KMS-11 (cell line): ENCODE measurements around the gene NR2E1.

Source experiments
- H2AFZ ChIP-seq: fragments of 200-600 bp; sonication (generic); 2 replicates; pipeline ENCODE4 v1.6.1; 2016; ENCODE audit warnings: antibody characterized with exemption, mixed run types, low read depth
- H3K27ac ChIP-seq: fragments of 200-600 bp; sonication (generic); 2 replicates; pipeline ENCODE4 v1.6.1; 2016; ENCODE audit warnings: mild to moderate bottlenecking, mixed run types
- H3K27me3 ChIP-seq: fragments of 200-600 bp; sonication (generic); 2 replicates; pipeline ENCODE4 v1.6.1; 2017; ENCODE audit warnings: mild to moderate bottlenecking, low read depth, mixed run types, moderate library complexity; ENCODE audit not compliant: insufficient read depth
- H3K36me3 ChIP-seq: fragments of 200-600 bp; sonication (generic); 2 replicates; pipeline ENCODE4 v1.6.1; 2017; ENCODE audit warnings: mild to moderate bottlenecking, mixed run types; ENCODE audit not compliant: insufficient read depth
- H3K4me1 ChIP-seq: fragments of 200-600 bp; sonication (generic); 2 replicates; pipeline ENCODE4 v1.6.1; 2016; ENCODE audit warnings: mild to moderate bottlenecking, low read depth, mixed run types; ENCODE audit not compliant: poor library complexity, severe bottlenecking
- H3K4me2 ChIP-seq: fragments of 200-600 bp; sonication (generic); 2 replicates; pipeline ENCODE4 v1.7.0; 2016; ENCODE audit warnings: mild to moderate bottlenecking, mixed run types
- H3K4me3 ChIP-seq: fragments of 200-600 bp; sonication (generic); IDR thresholded peaks from 2 replicates; pipeline ENCODE4 v1.6.1; 2017; ENCODE audit warnings: low read depth, low read length, mixed read lengths; ENCODE audit not compliant: insufficient read depth
- H3K79me2 ChIP-seq: fragments of 200-600 bp; sonication (generic); 2 replicates; pipeline ENCODE4 v1.6.1; 2016; ENCODE audit warnings: low read depth, mixed run types; ENCODE audit not compliant: insufficient read depth
- H3K9ac ChIP-seq: fragments of 200-600 bp; sonication (generic); 2 replicates; pipeline ENCODE4 v1.6.1; 2016; ENCODE audit warnings: mild to moderate bottlenecking, mixed run types
- H4K20me1 ChIP-seq: fragments of 200-600 bp; sonication (generic); 2 replicates; pipeline ENCODE4 v1.6.1; 2016; ENCODE audit warnings: mild to moderate bottlenecking, mixed run types; ENCODE audit not compliant: insufficient read depth
- TF ChIP-seq, protein P1 (sequence below): fragments of 200-600 bp; sonication (generic); conservative IDR thresholded peaks from 2 replicates; pipeline ENCODE4 v1.6.1; 2017; ENCODE audit warnings: low read depth, mild to moderate bottlenecking, antibody characterized with exemption, low read length, moderate library complexity, mixed read lengths

Gene NR2E1

DNA sequence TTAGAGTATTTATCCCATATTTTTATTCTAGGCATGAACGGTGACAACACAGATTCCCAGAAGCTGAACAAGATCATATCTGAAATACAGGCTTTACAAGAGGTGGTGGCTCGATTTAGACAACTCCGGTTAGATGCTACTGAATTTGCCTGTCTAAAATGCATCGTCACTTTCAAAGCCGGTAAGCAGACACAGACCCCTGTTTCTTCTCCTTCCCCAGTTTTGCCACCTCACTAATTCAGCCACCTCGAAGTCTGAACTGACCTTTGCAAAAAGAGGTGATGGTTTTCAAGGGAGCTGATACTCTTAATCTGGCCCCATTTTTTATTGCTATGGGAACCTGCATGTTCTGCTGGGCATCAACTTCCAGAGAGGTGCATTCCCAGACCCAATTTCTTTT, 15.0 kb downstream of the NR2E1 start:
- no peaks in the 10 kb centered on the region for H4K20me1 ChIP-seq
- H3K4me1 ChIP-seq = no peaks in the 10 kb centered on the region
- H3K9ac ChIP-seq = no peak overlapping the region
- H3K27ac ChIP-seq = no peak overlapping the region
- H3K4me3 ChIP-seq = no peak overlapping the region
- no peak overlapping the region for H2AFZ ChIP-seq
- no peak overlapping the region for H3K4me2 ChIP-seq
- no peaks in the 10 kb centered on the region for H3K36me3 ChIP-seq
- TF ChIP-seq, protein P1, sequence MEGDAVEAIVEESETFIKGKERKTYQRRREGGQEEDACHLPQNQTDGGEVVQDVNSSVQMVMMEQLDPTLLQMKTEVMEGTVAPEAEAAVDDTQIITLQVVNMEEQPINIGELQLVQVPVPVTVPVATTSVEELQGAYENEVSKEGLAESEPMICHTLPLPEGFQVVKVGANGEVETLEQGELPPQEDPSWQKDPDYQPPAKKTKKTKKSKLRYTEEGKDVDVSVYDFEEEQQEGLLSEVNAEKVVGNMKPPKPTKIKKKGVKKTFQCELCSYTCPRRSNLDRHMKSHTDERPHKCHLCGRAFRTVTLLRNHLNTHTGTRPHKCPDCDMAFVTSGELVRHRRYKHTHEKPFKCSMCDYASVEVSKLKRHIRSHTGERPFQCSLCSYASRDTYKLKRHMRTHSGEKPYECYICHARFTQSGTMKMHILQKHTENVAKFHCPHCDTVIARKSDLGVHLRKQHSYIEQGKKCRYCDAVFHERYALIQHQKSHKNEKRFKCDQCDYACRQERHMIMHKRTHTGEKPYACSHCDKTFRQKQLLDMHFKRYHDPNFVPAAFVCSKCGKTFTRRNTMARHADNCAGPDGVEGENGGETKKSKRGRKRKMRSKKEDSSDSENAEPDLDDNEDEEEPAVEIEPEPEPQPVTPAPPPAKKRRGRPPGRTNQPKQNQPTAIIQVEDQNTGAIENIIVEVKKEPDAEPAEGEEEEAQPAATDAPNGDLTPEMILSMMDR = no peak
- no peaks in the 10 kb centered on the region for H3K79me2 ChIP-seq
- H3K27me3 ChIP-seq = no peaks in the 10 kb centered on the region

DNA sequence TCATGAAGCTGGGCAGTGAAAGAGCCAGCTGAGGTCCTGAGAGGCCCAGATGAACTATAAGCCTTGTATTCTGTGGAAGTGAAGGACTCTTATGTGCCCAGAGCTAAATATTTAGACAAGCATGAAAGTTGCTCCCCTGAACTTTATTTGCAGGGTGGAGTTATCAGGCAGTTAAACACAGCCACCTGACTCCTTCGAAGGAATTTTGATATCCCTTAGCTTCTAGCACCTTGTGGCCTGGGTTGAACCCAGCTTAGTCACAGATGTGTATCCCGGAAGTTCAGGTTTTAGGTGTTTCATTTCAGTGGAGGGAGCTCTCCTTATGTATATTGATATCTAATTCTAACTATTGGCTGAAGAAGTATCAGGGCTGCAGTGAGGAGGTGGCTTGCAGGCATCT, 20.4 kb downstream of the NR2E1 start:
- Histone ChIP-seq H3K4me3 (no peak overlapping the region), H3K79me2 (no peaks in the 10 kb centered on the region), H3K9ac (no peak overlapping the region), H4K20me1 (no peaks in the 10 kb centered on the region), H3K27ac (no peak overlapping the region), H3K36me3 (no peaks in the 10 kb centered on the region), H2AFZ (no peak overlapping the region), H3K4me1 (no peaks in the 10 kb centered on the region), H3K27me3 (no peaks in the 10 kb centered on the region), H3K4me2 (no peak overlapping the region)
- TF ChIP-seq, protein P1 = no peak

DNA sequence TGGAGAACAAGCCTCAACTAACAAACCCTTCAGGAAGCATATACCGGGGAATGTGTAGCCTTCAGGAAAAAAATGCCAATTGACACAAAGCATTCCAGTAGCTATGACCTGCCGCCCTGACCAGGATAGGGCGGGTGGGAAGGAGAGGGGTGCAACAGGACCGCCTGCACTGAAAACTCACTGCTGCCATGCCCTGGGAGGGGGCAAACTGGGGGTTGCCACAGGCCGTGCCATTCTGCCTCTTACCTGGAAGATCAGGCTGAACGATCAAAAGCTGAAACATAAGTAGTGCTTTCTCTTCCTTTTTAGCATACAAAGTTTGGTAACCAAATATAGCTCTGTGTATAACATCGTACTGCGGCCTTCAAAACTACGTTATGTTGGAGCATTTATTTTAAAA, 21.7 kb downstream of the NR2E1 start:
- Histone ChIP-seq H3K79me2 (no peaks in the 10 kb centered on the region), H3K36me3 (no peaks in the 10 kb centered on the region), H4K20me1 (no peaks in the 10 kb centered on the region), H2AFZ (no peak overlapping the region), H3K9ac (no peak overlapping the region), H3K27ac (no peak overlapping the region), H3K4me3 (no peak overlapping the region), H3K27me3 (no peaks in the 10 kb centered on the region), H3K4me2 (no peak overlapping the region), H3K4me1 (no peaks in the 10 kb centered on the region)
- TF ChIP-seq, protein P1 = no peak

DNA sequence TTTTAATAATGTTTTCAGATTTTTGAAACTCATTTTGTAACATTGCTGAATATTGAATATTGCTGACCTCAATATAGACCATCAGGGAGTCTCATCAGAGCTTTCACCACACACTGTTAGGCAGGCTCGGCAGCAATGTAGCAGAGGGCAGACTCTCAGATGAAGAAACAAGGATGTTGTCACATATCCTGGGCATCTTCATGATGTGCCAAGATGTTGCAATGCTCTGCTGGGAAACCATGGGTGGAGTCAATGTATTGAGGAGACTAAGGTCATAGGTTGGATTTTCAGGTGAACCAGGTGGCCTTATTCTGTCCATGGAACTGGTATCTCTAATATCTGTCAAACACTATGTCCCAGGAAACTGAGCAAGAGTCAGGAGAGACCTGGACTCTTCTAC, 27.3 kb downstream of the NR2E1 start:
- Histone ChIP-seq H3K27ac (no peak overlapping the region), H2AFZ (no peak overlapping the region), H3K27me3 (no peaks in the 10 kb centered on the region), H4K20me1 (no peaks in the 10 kb centered on the region), H3K4me1 (no peaks in the 10 kb centered on the region), H3K4me2 (no peak overlapping the region), H3K36me3 (no peaks in the 10 kb centered on the region), H3K79me2 (no peaks in the 10 kb centered on the region), H3K4me3 (no peak overlapping the region), H3K9ac (no peak overlapping the region)
- TF ChIP-seq, protein P1 = no peak

DNA sequence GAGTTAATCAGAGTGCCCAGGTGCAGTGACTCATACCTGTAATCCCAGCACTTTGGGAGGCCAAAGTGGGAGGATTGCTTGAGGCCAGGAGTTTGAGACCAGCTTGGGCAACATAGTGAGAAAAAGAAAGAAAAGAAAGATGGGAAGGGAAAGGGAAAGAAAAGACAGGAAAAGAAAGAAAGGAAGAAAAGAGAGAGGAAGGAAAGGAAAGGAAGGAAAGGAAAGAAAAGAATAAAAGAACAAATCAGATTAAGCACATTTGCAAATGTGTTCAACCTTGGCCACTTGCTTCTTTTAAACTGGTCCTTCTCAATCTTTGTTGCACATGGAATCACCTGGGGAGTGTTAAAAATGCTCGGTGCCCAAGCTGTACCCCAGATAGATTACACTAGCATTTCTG, 28.0 kb downstream of the NR2E1 start:
- Histone ChIP-seq H2AFZ (no peak overlapping the region), H4K20me1 (no peaks in the 10 kb centered on the region), H3K79me2 (no peaks in the 10 kb centered on the region), H3K36me3 (no peaks in the 10 kb centered on the region), H3K27me3 (no peaks in the 10 kb centered on the region), H3K9ac (no peak overlapping the region), H3K4me2 (no peak overlapping the region), H3K27ac (no peak overlapping the region), H3K4me3 (no peak overlapping the region), H3K4me1 (no peaks in the 10 kb centered on the region)
- TF ChIP-seq, protein P1 = no peak
